Measurements from ENCODE around the gene ADIRF. TPM values are rescaled to one million over a fixed set of nuclear protein-coding genes. Genes with fewer than 3 reads are reported as not detected.

The ADIRF gene
- total and polyA plus RNA-seq, 10 of the 15 experiments (the other 5 are each of a cell fraction or from before 2014, with no cell fraction given) = 0.12 to 2.5 (median 0.70) TPM; not detected in 2

GRCh38 chr10:86922553-86922961 is 45.7 kb upstream of the ADIRF start:
- in situ Hi-C loops (cut with MboI) (no loop called here), intact Hi-C loops (cut with micrococcal nuclease; ENCODE audit: unreplicated experiment) (no loop called here)
- RAD21 ChIA-PET (ENCODE audit: unreplicated experiment) = no interaction called here
- no peak overlapping the region for H3K9ac ChIP-seq (ENCODE audit: control insufficient read depth, insufficient read depth, low read length)
- no peaks in the 10 kb centered on the region for H3K27me3 ChIP-seq (replicated peaks in 1 of 2; ENCODE audit: control insufficient read depth in 2 of 2, insufficient read depth in 2 of 2, low read length in 1 of 2)
- BruUV-seq (replicated peaks) = no TSS peak
- no peaks in the 10 kb centered on the region for H3K79me2 ChIP-seq (ENCODE audit: control insufficient read depth, insufficient read depth, low read length)
- no peak for FAIRE-seq
- H3K9me3 ChIP-seq (replicated peaks; ENCODE audit: control insufficient read depth, insufficient read depth, low read length) = no peaks in the 10 kb centered on the region
- CTCF ChIA-PET = no interaction called here
- H2AFZ ChIP-seq (ENCODE audit: control insufficient read depth, low read depth, low read length) = no peak overlapping the region
- ATAC-seq = no peak
- DNase-seq (ENCODE audit: low read depth, low spot score) = no peak
- H3K27ac ChIP-seq (ENCODE audit: control insufficient read depth, insufficient read depth) = no peak overlapping the region
- H4K20me1 ChIP-seq (ENCODE audit: control insufficient read depth, insufficient read depth) = no peaks in the 10 kb centered on the region
- SMC1A ChIA-PET (ENCODE audit: uncharacterized antibody, unreplicated experiment) = no interaction called here
- no peak overlapping the region for H3K4me3 ChIP-seq
- POLR2A ChIA-PET = no interaction called here
- H3K4me2 ChIP-seq (ENCODE audit: control insufficient read depth, insufficient read depth) = no peak overlapping the region
- WGBS (ENCODE audit: insufficient coverage, insufficient replicate concordance, low lambda C conversion rate, missing lambda C conversion rate) = 96% methylated on average over 9 of the region's 9 CpGs
- H3K36me3 ChIP-seq (ENCODE audit: control insufficient read depth in 2 of 2, insufficient read depth in 2 of 2, low read length in 1 of 2) = peaks cover 3% of the 10 kb centered on the region in 2 experiments; a peak in 2 of 4 replicates
- no peaks in the 10 kb centered on the region for H3K4me1 ChIP-seq (ENCODE audit: control insufficient read depth, insufficient read depth, low read length)
- TF ChIP-seq BCL11A (IDR thresholded peaks at IDR 0.05; ENCODE audit: low read depth, low read length) = no peak
- TF ChIP-seq, protein P1, sequence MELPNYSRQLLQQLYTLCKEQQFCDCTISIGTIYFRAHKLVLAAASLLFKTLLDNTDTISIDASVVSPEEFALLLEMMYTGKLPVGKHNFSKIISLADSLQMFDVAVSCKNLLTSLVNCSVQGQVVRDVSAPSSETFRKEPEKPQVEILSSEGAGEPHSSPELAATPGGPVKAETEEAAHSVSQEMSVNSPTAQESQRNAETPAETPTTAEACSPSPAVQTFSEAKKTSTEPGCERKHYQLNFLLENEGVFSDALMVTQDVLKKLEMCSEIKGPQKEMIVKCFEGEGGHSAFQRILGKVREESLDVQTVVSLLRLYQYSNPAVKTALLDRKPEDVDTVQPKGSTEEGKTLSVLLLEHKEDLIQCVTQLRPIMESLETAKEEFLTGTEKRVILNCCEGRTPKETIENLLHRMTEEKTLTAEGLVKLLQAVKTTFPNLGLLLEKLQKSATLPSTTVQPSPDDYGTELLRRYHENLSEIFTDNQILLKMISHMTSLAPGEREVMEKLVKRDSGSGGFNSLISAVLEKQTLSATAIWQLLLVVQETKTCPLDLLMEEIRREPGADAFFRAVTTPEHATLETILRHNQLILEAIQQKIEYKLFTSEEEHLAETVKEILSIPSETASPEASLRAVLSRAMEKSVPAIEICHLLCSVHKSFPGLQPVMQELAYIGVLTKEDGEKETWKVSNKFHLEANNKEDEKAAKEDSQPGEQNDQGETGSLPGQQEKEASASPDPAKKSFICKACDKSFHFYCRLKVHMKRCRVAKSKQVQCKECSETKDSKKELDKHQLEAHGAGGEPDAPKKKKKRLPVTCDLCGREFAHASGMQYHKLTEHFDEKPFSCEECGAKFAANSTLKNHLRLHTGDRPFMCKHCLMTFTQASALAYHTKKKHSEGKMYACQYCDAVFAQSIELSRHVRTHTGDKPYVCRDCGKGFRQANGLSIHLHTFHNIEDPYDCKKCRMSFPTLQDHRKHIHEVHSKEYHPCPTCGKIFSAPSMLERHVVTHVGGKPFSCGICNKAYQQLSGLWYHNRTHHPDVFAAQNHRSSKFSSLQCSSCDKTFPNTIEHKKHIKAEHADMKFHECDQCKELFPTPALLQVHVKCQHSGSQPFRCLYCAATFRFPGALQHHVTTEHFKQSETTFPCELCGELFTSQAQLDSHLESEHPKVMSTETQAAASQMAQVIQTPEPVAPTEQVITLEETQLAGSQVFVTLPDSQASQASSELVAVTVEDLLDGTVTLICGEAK (IDR thresholded peaks at IDR 0.05; ENCODE audit: borderline replicate concordance) = no peak
- no peak for TF ChIP-seq ZNF274 (IDR thresholded peaks at IDR 0.05; ENCODE audit: insufficient read depth, insufficient read length)
- TF ChIP-seq, protein P2, sequence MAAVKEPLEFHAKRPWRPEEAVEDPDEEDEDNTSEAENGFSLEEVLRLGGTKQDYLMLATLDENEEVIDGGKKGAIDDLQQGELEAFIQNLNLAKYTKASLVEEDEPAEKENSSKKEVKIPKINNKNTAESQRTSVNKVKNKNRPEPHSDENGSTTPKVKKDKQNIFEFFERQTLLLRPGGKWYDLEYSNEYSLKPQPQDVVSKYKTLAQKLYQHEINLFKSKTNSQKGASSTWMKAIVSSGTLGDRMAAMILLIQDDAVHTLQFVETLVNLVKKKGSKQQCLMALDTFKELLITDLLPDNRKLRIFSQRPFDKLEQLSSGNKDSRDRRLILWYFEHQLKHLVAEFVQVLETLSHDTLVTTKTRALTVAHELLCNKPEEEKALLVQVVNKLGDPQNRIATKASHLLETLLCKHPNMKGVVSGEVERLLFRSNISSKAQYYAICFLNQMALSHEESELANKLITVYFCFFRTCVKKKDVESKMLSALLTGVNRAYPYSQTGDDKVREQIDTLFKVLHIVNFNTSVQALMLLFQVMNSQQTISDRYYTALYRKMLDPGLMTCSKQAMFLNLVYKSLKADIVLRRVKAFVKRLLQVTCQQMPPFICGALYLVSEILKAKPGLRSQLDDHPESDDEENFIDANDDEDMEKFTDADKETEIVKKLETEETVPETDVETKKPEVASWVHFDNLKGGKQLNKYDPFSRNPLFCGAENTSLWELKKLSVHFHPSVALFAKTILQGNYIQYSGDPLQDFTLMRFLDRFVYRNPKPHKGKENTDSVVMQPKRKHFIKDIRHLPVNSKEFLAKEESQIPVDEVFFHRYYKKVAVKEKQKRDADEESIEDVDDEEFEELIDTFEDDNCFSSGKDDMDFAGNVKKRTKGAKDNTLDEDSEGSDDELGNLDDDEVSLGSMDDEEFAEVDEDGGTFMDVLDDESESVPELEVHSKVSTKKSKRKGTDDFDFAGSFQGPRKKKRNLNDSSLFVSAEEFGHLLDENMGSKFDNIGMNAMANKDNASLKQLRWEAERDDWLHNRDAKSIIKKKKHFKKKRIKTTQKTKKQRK (IDR thresholded peaks at IDR 0.05; ENCODE audit: low read depth, low read length) = no peak
- TF ChIP-seq, protein P3, sequence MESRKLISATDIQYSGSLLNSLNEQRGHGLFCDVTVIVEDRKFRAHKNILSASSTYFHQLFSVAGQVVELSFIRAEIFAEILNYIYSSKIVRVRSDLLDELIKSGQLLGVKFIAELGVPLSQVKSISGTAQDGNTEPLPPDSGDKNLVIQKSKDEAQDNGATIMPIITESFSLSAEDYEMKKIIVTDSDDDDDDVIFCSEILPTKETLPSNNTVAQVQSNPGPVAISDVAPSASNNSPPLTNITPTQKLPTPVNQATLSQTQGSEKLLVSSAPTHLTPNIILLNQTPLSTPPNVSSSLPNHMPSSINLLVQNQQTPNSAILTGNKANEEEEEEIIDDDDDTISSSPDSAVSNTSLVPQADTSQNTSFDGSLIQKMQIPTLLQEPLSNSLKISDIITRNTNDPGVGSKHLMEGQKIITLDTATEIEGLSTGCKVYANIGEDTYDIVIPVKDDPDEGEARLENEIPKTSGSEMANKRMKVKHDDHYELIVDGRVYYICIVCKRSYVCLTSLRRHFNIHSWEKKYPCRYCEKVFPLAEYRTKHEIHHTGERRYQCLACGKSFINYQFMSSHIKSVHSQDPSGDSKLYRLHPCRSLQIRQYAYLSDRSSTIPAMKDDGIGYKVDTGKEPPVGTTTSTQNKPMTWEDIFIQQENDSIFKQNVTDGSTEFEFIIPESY (IDR thresholded peaks at IDR 0.05) = no peak
- TF ChIP-seq FOXK2 (IDR thresholded peaks at IDR 0.05) = no peak
- TF ChIP-seq, protein P4, sequence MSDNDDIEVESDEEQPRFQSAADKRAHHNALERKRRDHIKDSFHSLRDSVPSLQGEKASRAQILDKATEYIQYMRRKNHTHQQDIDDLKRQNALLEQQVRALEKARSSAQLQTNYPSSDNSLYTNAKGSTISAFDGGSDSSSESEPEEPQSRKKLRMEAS (IDR thresholded peaks at IDR 0.05; ENCODE audit: low read depth, low read length) = no peak
- TF ChIP-seq ETV6 (conservative IDR thresholded peaks at IDR 0.05 in 1 of 2, IDR thresholded peaks at IDR 0.05 in 1 of 2; ENCODE audit: borderline replicate concordance in 1 of 2, low read depth in 1 of 2) = no peak
- TF ChIP-seq IRF3 (IDR thresholded peaks at IDR 0.05) = no peak
- TF ChIP-seq E2F4 (IDR thresholded peaks at IDR 0.05; ENCODE audit: low read depth, low read length) = no peak

All from GM12878 (cell line).